Body of pancreas (tissue), 4 donors: Measurements from ENCODE around the gene LRP3. TPM values are rescaled to one million over a fixed set of nuclear protein-coding genes. Genes with fewer than 3 reads are reported as not detected.
"Not testable (repeated sequence)": the region's sequence is repeated elsewhere in the genome, so short reads cannot be mapped to it uniquely, and the experiment has no call there.

Source experiments
- ATAC-seq: fragments of 150-250 bp; one replicate; pipeline ENCODE4 v1.9.1; 2016
- DNase-seq, 4 donors: peaks; one replicate each; pipeline ENCODE4 v3.0.0-alpha.2; 2019
- H3K27ac ChIP-seq, 4 donors: fragments of 200-600 bp; sonication (generic); 1 replicate in 3 of 4; 2 replicates in 1 of 4; pipeline versions ENCODE4 v1.5.1 to v1.6.1; 2016 to 2019; ENCODE audit warnings: mild to moderate bottlenecking in 1 of 4, mixed read lengths in 1 of 4, moderate library complexity in 1 of 4
- H3K27me3 ChIP-seq, 2 donors: fragments of 200-600 bp; sonication (generic); one replicate each; pipeline ENCODE4 v1.6.0; 2016; ENCODE audit warnings: mild to moderate bottlenecking in 1 of 2
- H3K36me3 ChIP-seq, 2 donors: fragments of 200-600 bp; sonication (generic); replicated peaks in 1 of 2; 2 replicates each; pipeline ENCODE4 v1.5.1; 2016; ENCODE audit warnings: low read depth in 2 of 2; ENCODE audit not compliant: insufficient read depth in 1 of 2
- H3K4me1 ChIP-seq: fragments of 200-600 bp; sonication (generic); one replicate; pipeline ENCODE4 v1.6.0; 2016
- H3K4me3 ChIP-seq, 2 donors: fragments of 200-600 bp; sonication (generic); 1 replicate in 1 of 2; 2 replicates in 1 of 2; pipeline ENCODE4 v1.5.1; 2016 to 2019
- H3K9me3 ChIP-seq, 3 donors: fragments of 200-600 bp; sonication (generic); 1 replicate in 2 of 3; 2 replicates in 1 of 3; pipeline ENCODE4 v1.5.1; 2016
- CTCF ChIP-seq, 7 experiments: fragments of 450-650 bp in 4 of 7; fragments of 200-600 bp in 3 of 7; sonication (generic) in 3 of 7; IDR thresholded peaks; one replicate each; pipeline ENCODE4 v1.5.1; 2016 to 2019; ENCODE audit warnings: antibody characterized with exemption in 7 of 7
- POLR2A ChIP-seq, 3 donors: fragments of 450-650 bp; IDR thresholded peaks; one replicate each; pipeline ENCODE4 v1.6.1; 2016; ENCODE audit warnings: antibody characterized with exemption in 3 of 3, mild to moderate bottlenecking in 2 of 3
- WGBS, 2 donors: methylation state at CpG; one replicate each; pipeline ENCODE4 v1.1.5; 2017; 5-methylcytosine and 5-hydroxymethylcytosine counted together
- intact Hi-C: fragments of 100-400 bp; cut with DNase I; formaldehyde crosslinking; loops from one replicate; pipeline ENCODE4 v1.15.1; 2023
- total RNA-seq, 2 donors: library from RNA; depleted of rRNA; stranded (reverse); fragments of >200 nt; gene quantifications; one replicate each; pipeline ENCODE4 v1.1.0, GENCODE V29; 2016

The LRP3 gene
- total RNA-seq, 2 donors from 2014 or later: 18.1 to 23.3 TPM

- H3K36me3 ChIP-seq: no peaks in the 10 kb centered on the region
- H3K27ac ChIP-seq: no peak overlapping the region
- no peaks in the 10 kb centered on the region for H3K27me3 ChIP-seq
- intact Hi-C loops: no loop called here
- no peak for TF ChIP-seq POLR2A (IDR thresholded peaks at IDR 0.05)
- no peak for TF ChIP-seq CTCF (IDR thresholded peaks at IDR 0.05)
- H3K4me1 ChIP-seq: peaks cover 13% of the 10 kb centered on the region
- no peak overlapping the region for H3K4me3 ChIP-seq
- DNase-seq: no peak
- H3K9me3 ChIP-seq: no peaks in the 10 kb centered on the region
- ATAC-seq: no peak
- WGBS, 2 donors: 80 to 83% methylated on average over 4 of the region's 4 CpGs
Measured at GRCh38 chr19:33161201-33161600, 32.9 kb upstream of the LRP3 start.

GRCh38 chr19:33163481-33163880 lies 30.6 kb upstream of the LRP3 start:
- H3K4me1 ChIP-seq: peaks cover 4% of the 10 kb centered on the region
- intact Hi-C loops: no loop called here
- no peaks in the 10 kb centered on the region for H3K36me3 ChIP-seq
- H3K27me3 ChIP-seq: no peaks in the 10 kb centered on the region
- TF ChIP-seq CTCF (IDR thresholded peaks at IDR 0.05) (no peak), POLR2A (IDR thresholded peaks at IDR 0.05) (no peak)
- DNase-seq (no peak), ATAC-seq (no peak)
- H3K4me3 ChIP-seq: no peak overlapping the region
- H3K9me3 ChIP-seq: no peaks in the 10 kb centered on the region
- WGBS, 2 donors: 86 to 94% methylated on average over 6 of the region's 6 CpGs
- H3K27ac ChIP-seq: no peak overlapping the region

DNA sequence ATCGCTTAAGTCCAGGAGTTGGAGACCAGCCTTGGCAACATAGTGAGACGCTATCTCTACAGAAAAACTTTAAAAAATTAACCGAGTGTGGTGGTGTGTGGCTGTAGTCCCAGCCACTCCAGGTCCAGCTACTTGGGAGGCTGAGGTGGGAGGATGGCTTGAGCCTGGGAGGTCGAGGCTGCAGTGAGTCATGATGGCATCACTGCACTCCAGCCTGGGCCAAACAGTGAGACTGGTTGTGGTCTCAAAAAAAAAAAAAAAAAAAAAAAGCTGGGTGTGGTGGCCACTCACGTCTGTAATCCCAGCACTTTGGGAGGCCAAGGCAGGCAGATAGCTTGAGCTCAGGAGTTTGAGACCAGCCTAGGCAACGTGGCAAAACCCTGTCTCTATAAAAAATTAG lies 28.1 kb upstream of the LRP3 start:
- H3K4me3 ChIP-seq, H3K36me3 ChIP-seq, H3K4me1 ChIP-seq, H3K27ac ChIP-seq, intact Hi-C loops, ATAC-seq, H3K27me3 ChIP-seq, H3K9me3 ChIP-seq, DNase-seq: not testable (repeated sequence)
- 67 to 74% methylated on average over 6 of the region's 6 CpGs for WGBS, 2 donors

DNA sequence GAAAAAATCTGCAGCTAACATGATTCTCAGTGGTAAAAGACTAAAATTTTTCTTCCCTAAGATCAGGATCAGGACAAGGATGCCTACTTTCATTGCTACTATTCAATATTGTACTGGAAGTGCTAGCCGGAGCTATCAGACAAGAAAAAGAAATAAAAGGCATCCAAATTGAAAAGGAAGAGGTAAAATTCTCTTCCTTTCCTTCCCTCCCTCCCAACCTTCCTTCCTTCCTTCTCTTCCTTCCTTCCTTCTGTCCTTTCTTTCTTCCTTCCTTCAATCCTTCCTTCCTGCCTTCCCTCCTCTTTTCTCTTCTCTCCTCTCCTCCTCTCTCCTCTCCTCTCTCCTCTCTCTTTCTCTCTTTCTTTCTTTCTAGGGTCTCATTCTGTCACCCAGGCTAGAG lies 26.7 kb upstream of the LRP3 start:
- 95 to 96% methylated on average over 1 of the region's 1 CpG for WGBS, 2 donors
- Histone ChIP-seq H3K4me1 (no peaks in the 10 kb centered on the region), H3K4me3 (no peak overlapping the region), H3K36me3 (no peaks in the 10 kb centered on the region), H3K9me3 (no peaks in the 10 kb centered on the region), H3K27ac (no peak overlapping the region), H3K27me3 (no peaks in the 10 kb centered on the region)
- intact Hi-C loops: no loop called here
- DNase-seq: no peak
- no peak for ATAC-seq
- TF ChIP-seq CTCF (IDR thresholded peaks at IDR 0.05): no peak

GRCh38 chr19:33168528-33168927 lies 25.6 kb upstream of the LRP3 start:
- Histone ChIP-seq H3K36me3 (no peaks in the 10 kb centered on the region), H3K27me3 (no peaks in the 10 kb centered on the region), H3K27ac (no peak overlapping the region), H3K4me1 (no peaks in the 10 kb centered on the region), H3K9me3 (no peaks in the 10 kb centered on the region), H3K4me3 (no peak overlapping the region)
- TF ChIP-seq POLR2A (IDR thresholded peaks at IDR 0.05) (no peak), CTCF (IDR thresholded peaks at IDR 0.05) (no peak)
- DNase-seq (no peak), ATAC-seq (no peak)
- 90 to 94% methylated on average over 1 of the region's 1 CpG for WGBS, 2 donors
- intact Hi-C loops: no loop called here
